Loucy (cell line): ENCODE results near the gene LIPC.

ENCODE experiments used
- H2AFZ ChIP-seq: fragments of 200-600 bp; sonication (generic); 2 replicates; pipeline ENCODE4 v1.6.0; 2016; ENCODE audit warnings: antibody characterized with exemption, mild to moderate bottlenecking, low read length, moderate library complexity
- H3F3A ChIP-seq: fragments of 200-600 bp; 2 replicates; pipeline ENCODE4 v1.6.0; 2016; ENCODE audit warnings: antibody characterized with exemption, low read depth, mild to moderate bottlenecking
- H3K27me3 ChIP-seq: fragments of 200-600 bp; sonication (generic); 2 replicates; pipeline ENCODE4 v1.6.1; 2014; ENCODE audit warnings: low read length, mild to moderate bottlenecking; ENCODE audit not compliant: insufficient read depth, poor library complexity, severe bottlenecking
- H3K36me3 ChIP-seq: fragments of 200-600 bp; sonication (generic); 2 replicates; pipeline ENCODE4 v1.6.1; 2016; ENCODE audit warnings: low read length; ENCODE audit not compliant: insufficient read depth
- H3K4me1 ChIP-seq: fragments of 200-600 bp; sonication (generic); 2 replicates; pipeline ENCODE4 v1.5.1; 2014; ENCODE audit warnings: low read length, mild to moderate bottlenecking; ENCODE audit not compliant: insufficient read depth, poor library complexity, severe bottlenecking
- H3K4me2 ChIP-seq: fragments of 200-600 bp; sonication (generic); 2 replicates; pipeline ENCODE4 v1.6.0; 2014; ENCODE audit warnings: antibody characterized with exemption, low read length, low read depth, mild to moderate bottlenecking; ENCODE audit not compliant: poor library complexity, severe bottlenecking
- H3K4me3 ChIP-seq: fragments of 200-600 bp; sonication (generic); 2 replicates; pipeline ENCODE4 v1.5.1; 2014; ENCODE audit warnings: low read length, mild to moderate bottlenecking, mixed read lengths; ENCODE audit not compliant: poor library complexity, severe bottlenecking
- H3K79me2 ChIP-seq: fragments of 200-600 bp; sonication (generic); 2 replicates; pipeline ENCODE4 v1.6.1; 2014; ENCODE audit warnings: low read length; ENCODE audit not compliant: insufficient read depth
- H3K9ac ChIP-seq: fragments of 200-600 bp; sonication (generic); 2 replicates; pipeline ENCODE4 v1.6.0; 2014; ENCODE audit warnings: mild to moderate bottlenecking, low read depth, low read length, moderate library complexity; ENCODE audit not compliant: poor library complexity, severe bottlenecking
- H3K9me2 ChIP-seq: fragments of 200-600 bp; sonication (generic); replicated peaks from 2 replicates; pipeline ENCODE4 v1.6.1; 2016; ENCODE audit warnings: low read depth, low read length, mixed read lengths
- H3K9me3 ChIP-seq: fragments of 200-600 bp; sonication (generic); 2 replicates; pipeline ENCODE4 v1.6.1; 2014; ENCODE audit warnings: mild to moderate bottlenecking, antibody characterized with exemption, low read length, low read depth; ENCODE audit not compliant: insufficient read depth
- H4K20me1 ChIP-seq: fragments of 200-600 bp; sonication (generic); 2 replicates; pipeline ENCODE4 v1.6.0; 2014; ENCODE audit warnings: antibody characterized with exemption, low read length, mild to moderate bottlenecking; ENCODE audit not compliant: insufficient read depth, poor library complexity, severe bottlenecking
- EZH2phosphoT487 ChIP-seq: fragments of 200-600 bp; IDR thresholded peaks from 2 replicates; pipeline ENCODE4 v1.6.1; 2018; ENCODE audit warnings: antibody characterized with exemption, mild to moderate bottlenecking, moderate library complexity, borderline replicate concordance
- TF ChIP-seq, protein P1 (sequence below): fragments of 200-600 bp; sonication (generic); conservative IDR thresholded peaks from 2 replicates; pipeline ENCODE4 v1.5.1; 2014; ENCODE audit warnings: mild to moderate bottlenecking, antibody characterized with exemption, low read length

LIPC gene

DNA sequence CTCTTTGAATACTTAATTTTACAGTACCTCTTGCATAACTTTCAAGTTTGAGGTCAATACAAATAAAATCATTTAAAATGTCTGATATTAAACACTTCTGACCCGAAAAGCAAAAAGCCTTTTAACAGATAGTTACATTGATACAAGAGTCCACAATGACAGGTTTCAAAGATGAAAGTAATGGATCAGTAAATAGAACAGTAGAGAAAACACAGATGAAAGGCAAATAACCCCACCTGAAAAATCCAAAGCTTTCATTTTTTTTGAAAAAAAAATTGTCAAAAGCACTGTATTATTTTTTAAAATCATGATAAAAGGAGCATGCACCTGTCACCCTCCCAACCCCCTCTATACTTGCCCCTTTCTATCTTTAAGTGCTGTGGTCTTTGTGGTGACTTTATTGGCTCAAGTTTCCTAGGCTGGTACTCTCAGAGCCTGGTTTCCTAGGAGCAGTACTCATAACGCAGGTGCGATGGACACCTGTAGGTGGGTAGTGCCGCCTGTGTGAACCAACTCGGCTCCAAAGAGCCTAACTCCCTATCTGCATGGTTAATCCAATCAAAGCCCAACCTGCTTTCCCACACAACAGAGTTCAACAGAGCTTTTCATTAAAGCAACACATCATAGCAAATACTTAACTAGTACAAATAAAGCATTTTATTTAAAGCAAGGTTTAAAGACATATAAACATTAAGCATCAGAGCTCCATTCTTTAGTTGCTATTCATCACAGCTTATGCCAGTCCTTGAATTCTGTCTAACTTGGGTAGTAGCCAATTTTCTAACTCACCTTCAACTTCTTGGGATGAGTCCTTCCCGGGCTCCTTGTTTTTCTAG lies 32.2 kb downstream of the LIPC start:
- Histone ChIP-seq H2AFZ (no peak overlapping the region), H3K9ac (peak overlapping the region; percentile 16), H3K9me3 (no peaks in the 10 kb centered on the region), H3K4me1 (peaks cover 64% of the 10 kb centered on the region), H3K79me2 (no peaks in the 10 kb centered on the region), H3K36me3 (no peaks in the 10 kb centered on the region), H3F3A (no peaks in the 10 kb centered on the region), H4K20me1 (no peaks in the 10 kb centered on the region), H3K27me3 (no peaks in the 10 kb centered on the region), H3K9me2 (no peaks in the 10 kb centered on the region), H3K4me3 (peak overlapping the region; percentile 4), H3K4me2 (peak overlapping the region; percentile 47)
- no peak for TF ChIP-seq EZH2phosphoT487
- TF ChIP-seq, protein P1, sequence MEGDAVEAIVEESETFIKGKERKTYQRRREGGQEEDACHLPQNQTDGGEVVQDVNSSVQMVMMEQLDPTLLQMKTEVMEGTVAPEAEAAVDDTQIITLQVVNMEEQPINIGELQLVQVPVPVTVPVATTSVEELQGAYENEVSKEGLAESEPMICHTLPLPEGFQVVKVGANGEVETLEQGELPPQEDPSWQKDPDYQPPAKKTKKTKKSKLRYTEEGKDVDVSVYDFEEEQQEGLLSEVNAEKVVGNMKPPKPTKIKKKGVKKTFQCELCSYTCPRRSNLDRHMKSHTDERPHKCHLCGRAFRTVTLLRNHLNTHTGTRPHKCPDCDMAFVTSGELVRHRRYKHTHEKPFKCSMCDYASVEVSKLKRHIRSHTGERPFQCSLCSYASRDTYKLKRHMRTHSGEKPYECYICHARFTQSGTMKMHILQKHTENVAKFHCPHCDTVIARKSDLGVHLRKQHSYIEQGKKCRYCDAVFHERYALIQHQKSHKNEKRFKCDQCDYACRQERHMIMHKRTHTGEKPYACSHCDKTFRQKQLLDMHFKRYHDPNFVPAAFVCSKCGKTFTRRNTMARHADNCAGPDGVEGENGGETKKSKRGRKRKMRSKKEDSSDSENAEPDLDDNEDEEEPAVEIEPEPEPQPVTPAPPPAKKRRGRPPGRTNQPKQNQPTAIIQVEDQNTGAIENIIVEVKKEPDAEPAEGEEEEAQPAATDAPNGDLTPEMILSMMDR = no peak

DNA sequence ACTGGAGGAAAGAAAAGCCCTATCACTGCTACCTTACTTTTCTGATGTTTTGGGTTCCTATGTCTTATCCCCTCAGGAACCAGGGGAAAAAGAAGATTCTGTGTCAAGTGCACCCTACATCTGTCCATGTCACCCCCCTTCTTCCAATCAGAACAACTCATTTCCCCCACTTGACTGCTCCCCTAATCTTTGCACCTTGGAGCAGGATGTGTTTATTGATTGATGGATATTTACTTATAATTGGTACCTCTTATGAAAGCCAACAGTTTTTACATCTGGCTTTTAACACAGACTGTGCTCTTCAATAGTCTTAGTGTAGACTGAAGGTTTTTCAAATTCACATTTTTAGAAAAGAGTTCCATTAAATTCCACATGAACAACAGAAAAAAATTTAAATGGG lies 33.3 kb downstream of the LIPC start:
- H3K9me3 ChIP-seq = no peaks in the 10 kb centered on the region
- no peaks in the 10 kb centered on the region for H4K20me1 ChIP-seq
- H3F3A ChIP-seq = no peaks in the 10 kb centered on the region
- no peak overlapping the region for H3K4me3 ChIP-seq
- no peak for TF ChIP-seq EZH2phosphoT487
- TF ChIP-seq, protein P1 = no peak
- H3K9ac ChIP-seq = no peak overlapping the region
- no peaks in the 10 kb centered on the region for H3K27me3 ChIP-seq
- H3K4me2 ChIP-seq = no peak overlapping the region
- no peaks in the 10 kb centered on the region for H3K79me2 ChIP-seq
- H3K4me1 ChIP-seq = peaks cover 64% of the 10 kb centered on the region
- no peaks in the 10 kb centered on the region for H3K36me3 ChIP-seq
- no peak overlapping the region for H2AFZ ChIP-seq
- H3K9me2 ChIP-seq = no peaks in the 10 kb centered on the region

DNA sequence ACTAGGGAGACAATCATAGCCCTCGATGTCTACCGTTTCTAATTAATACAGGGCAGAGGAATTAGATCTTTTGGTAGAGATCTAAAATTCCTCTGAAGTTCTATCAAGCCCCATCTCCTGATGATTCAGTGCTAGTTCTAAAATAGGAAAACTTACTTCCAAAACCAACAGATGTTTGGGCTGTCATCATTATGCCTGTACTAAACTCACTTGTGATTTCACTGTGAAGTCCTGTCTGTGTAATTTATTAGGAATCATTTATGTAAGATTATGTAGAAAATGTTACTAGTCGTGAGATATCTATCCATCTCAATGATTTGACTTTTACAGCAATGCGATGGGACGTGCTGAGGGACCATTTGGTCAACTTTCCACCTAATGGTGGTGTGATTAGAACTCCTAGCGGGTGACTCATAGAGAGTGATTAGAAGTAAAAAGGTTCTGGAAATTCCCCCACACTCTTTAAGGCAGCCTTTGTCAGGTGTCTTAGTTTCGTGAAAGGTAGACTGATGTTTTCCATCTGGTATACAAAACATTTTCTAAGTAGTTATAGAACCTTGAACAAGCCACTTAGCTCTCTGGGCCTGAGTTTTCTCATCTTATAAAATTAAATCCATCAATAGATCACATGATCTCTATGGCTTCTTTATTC lies 34.2 kb downstream of the LIPC start:
- H3K4me3 ChIP-seq = no peak overlapping the region
- no peak overlapping the region for H2AFZ ChIP-seq
- H3K4me2 ChIP-seq = no peak overlapping the region
- no peaks in the 10 kb centered on the region for H3K27me3 ChIP-seq
- no peaks in the 10 kb centered on the region for H4K20me1 ChIP-seq
- no peaks in the 10 kb centered on the region for H3K9me2 ChIP-seq
- no peaks in the 10 kb centered on the region for H3K36me3 ChIP-seq
- peaks cover 61% of the 10 kb centered on the region for H3K4me1 ChIP-seq
- no peaks in the 10 kb centered on the region for H3K9me3 ChIP-seq
- peaks cover 5% of the 10 kb centered on the region; the same call in 1 of the 2 replicates for H3K79me2 ChIP-seq
- TF ChIP-seq, protein P1 = no peak
- TF ChIP-seq EZH2phosphoT487 = no peak
- no peak overlapping the region for H3K9ac ChIP-seq
- no peaks in the 10 kb centered on the region for H3F3A ChIP-seq
